Large intestine (tissue), 3 donors: ENCODE measurements around the gene LRRC10B. TPM values are rescaled to one million over a fixed set of nuclear protein-coding genes. Genes with fewer than 3 reads are reported as not detected.

ENCODE experiments used
- DNase-seq, 2 donors: peaks; one replicate each; pipeline versions ENCODE4 v3.0.0 to v3.0.0-alpha.2; 2013
- H3K27ac ChIP-seq: one replicate; pipeline ENCODE4 v1.5.1; 2013; ENCODE audit warnings: low read length
- H3K27me3 ChIP-seq: 2 replicates; pipeline ENCODE4 v1.6.1; 2013; ENCODE audit warnings: low read length; ENCODE audit not compliant: control insufficient read depth, insufficient read depth
- H3K36me3 ChIP-seq: 2 replicates; pipeline ENCODE4 v1.6.1; 2013; ENCODE audit warnings: low read length; ENCODE audit not compliant: control insufficient read depth, insufficient read depth
- H3K4me1 ChIP-seq: one replicate; pipeline ENCODE4 v1.6.1; 2013; ENCODE audit warnings: low read length; ENCODE audit not compliant: control insufficient read depth, insufficient read depth
- H3K4me3 ChIP-seq: one replicate; pipeline ENCODE4 v1.5.1; 2013; ENCODE audit warnings: low read length
- H3K9me3 ChIP-seq: one replicate; pipeline ENCODE4 v1.6.1; 2013; ENCODE audit warnings: mild to moderate bottlenecking, low read depth, low read length, moderate library complexity; ENCODE audit not compliant: control insufficient read depth
- WGBS: methylation state at CpG from one replicate; pipeline ENCODE4 v1.1.5; 2013; ENCODE audit warnings: low lambda C conversion rate; ENCODE audit not compliant: insufficient coverage; 5-methylcytosine and 5-hydroxymethylcytosine counted together
- polyA plus RNA-seq: library from polyadenylated mRNA; unstranded; fragments of 120-200 nt; gene quantifications from one replicate; pipeline ENCODE4 v1.2.1, GENCODE V29; 2013

Gene LRRC10B
- polyA plus RNA-seq, 1 donor: 1.3 TPM

- H3K27ac ChIP-seq: no peak overlapping the region
- H3K4me3 ChIP-seq: no peak overlapping the region
- no CpG with 5 or more reads among the region's 57 CpGs for WGBS
- H3K9me3 ChIP-seq: peaks cover 3% of the 10 kb centered on the region
- no peaks in the 10 kb centered on the region for H3K36me3 ChIP-seq
- DNase-seq: no peak
- no peaks in the 10 kb centered on the region for H3K4me1 ChIP-seq
- peaks cover 66% of the 10 kb centered on the region for H3K27me3 ChIP-seq
Measured at GRCh38 chr11:61555051-61555969, 46.8 kb downstream of the LRRC10B start.

- DNase-seq: no peak
- Histone ChIP-seq H3K4me1 (no peaks in the 10 kb centered on the region), H3K9me3 (peaks cover 3% of the 10 kb centered on the region), H3K4me3 (no peak overlapping the region), H3K27me3 (peaks cover 66% of the 10 kb centered on the region), H3K27ac (no peak overlapping the region), H3K36me3 (no peaks in the 10 kb centered on the region)
- no CpG with 5 or more reads among the region's 10 CpGs for WGBS
Measured at GRCh38 chr11:61555978-61556377, 47.4 kb downstream of the LRRC10B start.

GRCh38 chr11:61556621-61557020, 48.1 kb downstream of the LRRC10B start:
- DNase-seq: no peak
- Histone ChIP-seq H3K4me3 (no peak overlapping the region), H3K27ac (no peak overlapping the region), H3K9me3 (peaks cover 3% of the 10 kb centered on the region), H3K36me3 (no peaks in the 10 kb centered on the region), H3K27me3 (peaks cover 71% of the 10 kb centered on the region), H3K4me1 (no peaks in the 10 kb centered on the region)
- no CpG with 5 or more reads among the region's 3 CpGs for WGBS

Other genes with a start within 250 kb of the LRRC10B start
- gene VWCE, start 213.4 kb upstream of the LRRC10B start, polyA plus RNA-seq: 5.1 TPM
- 157 TPM for gene DDB1, start 175.6 kb upstream of the LRRC10B start, polyA plus RNA-seq
- 285 TPM for gene TKFC, start 175.5 kb upstream of the LRRC10B start, polyA plus RNA-seq
- gene CYB561A3, start 146.9 kb upstream of the LRRC10B start, polyA plus RNA-seq: 31.1 TPM
- gene TMEM138, start 146.4 kb upstream of the LRRC10B start, polyA plus RNA-seq: 45.6 TPM
- gene TMEM216, start 116.2 kb upstream of the LRRC10B start, polyA plus RNA-seq: 28.1 TPM
- 93.4 TPM for gene CPSF7, start 78.8 kb upstream of the LRRC10B start, polyA plus RNA-seq
- 38.1 TPM for gene SDHAF2, start 78.6 kb upstream of the LRRC10B start, polyA plus RNA-seq
- 12.1 TPM for gene SYT7, start 72.3 kb downstream of the LRRC10B start, polyA plus RNA-seq
- gene DAGLA, start 171.6 kb downstream of the LRRC10B start, polyA plus RNA-seq: 12.0 TPM
- gene MYRF, start 243.9 kb downstream of the LRRC10B start, polyA plus RNA-seq: 55.5 TPM